ENCODE measurements around the gene KRT85. TPM values are rescaled to one million over a fixed set of nuclear protein-coding genes. Genes with fewer than 3 reads are reported as not detected.

The KRT85 gene
- total RNA-seq, 1 donor from 2014 or later = not detected

- H3K4me1 ChIP-seq = no peaks in the 10 kb centered on the region
- no peaks in the 10 kb centered on the region for H3K36me3 ChIP-seq
- intact Hi-C loops (cut with DNase I) = no loop called here
- H3K4me3 ChIP-seq = no peak overlapping the region
- H3K9me3 ChIP-seq = no peaks in the 10 kb centered on the region
- no peak for DNase-seq
- H3K27ac ChIP-seq = no peak overlapping the region
- H3K27me3 ChIP-seq = peaks cover 51% of the 10 kb centered on the region
- TF ChIP-seq CTCF (IDR thresholded peaks at IDR 0.05) = no peak
- no peak for ATAC-seq
Observed at GRCh38 chr12:52310622-52311284, 56.5 kb downstream of the KRT85 start.

Other genes starting within 250 kb of the KRT85 start
- 8.6 TPM for gene KRT80, start 175.5 kb downstream of the KRT85 start, total RNA-seq
- 664 TPM for gene KRT7, start 134.2 kb downstream of the KRT85 start, total RNA-seq
- gene KRT86, start 92.8 kb downstream of the KRT85 start, total RNA-seq = 1.1 TPM
- gene KRT81, start 75.9 kb downstream of the KRT85 start, total RNA-seq = not detected
- gene KRT83, start 46.1 kb downstream of the KRT85 start, total RNA-seq = not detected
- not detected for gene KRT84, start 18.2 kb upstream of the KRT85 start, total RNA-seq
- not detected for gene KRT82, start 38.9 kb upstream of the KRT85 start, total RNA-seq
- gene KRT75, start 66.9 kb upstream of the KRT85 start, total RNA-seq = not detected
- not detected for gene KRT6B, start 84.7 kb upstream of the KRT85 start, total RNA-seq
- not detected for gene KRT6C, start 106.3 kb upstream of the KRT85 start, total RNA-seq
- 3.0 TPM for gene KRT6A, start 125.8 kb upstream of the KRT85 start, total RNA-seq
- gene KRT5, start 152.9 kb upstream of the KRT85 start, total RNA-seq = 8.8 TPM
- gene KRT71, start 185.7 kb upstream of the KRT85 start, total RNA-seq = not detected
- not detected for gene KRT74, start 206.4 kb upstream of the KRT85 start, total RNA-seq
- gene KRT72, start 234.0 kb upstream of the KRT85 start, total RNA-seq = not detected

Measured in upper lobe of right lung (tissue), 1 donor.